H1 (cell line): ENCODE data around the gene FOXC2. TPM values are rescaled to one million over a fixed set of nuclear protein-coding genes. Genes with fewer than 3 reads are reported as not detected.

Experiments used
- CBX5 ChIP-seq: fragments of 300-800, 300-1000 bp; sonication (generic); IDR thresholded peaks from 2 replicates; pipeline ENCODE4 v1.7.1; 2016; ENCODE audit warnings: antibody characterized with exemption, low read length, low read depth
- CREB1 ChIP-seq: IDR thresholded peaks from 2 replicates; pipeline ENCODE4 v1.6.1; 2012; ENCODE audit warnings: inconsistent platforms
- POU5F1 ChIP-seq: IDR thresholded peaks from 2 replicates; pipeline ENCODE4 v1.6.1; 2011; ENCODE audit warnings: low read depth, mild to moderate bottlenecking, low read length, moderate library complexity
- RAD21 ChIP-seq, 2 experiments: IDR thresholded peaks in 1 of 2; conservative IDR thresholded peaks in 1 of 2; 2 replicates each; pipeline ENCODE4 v1.6.1; 2011; ENCODE audit warnings: low read depth in 2 of 2, low read length in 2 of 2, improper control_type of control experiment in 1 of 2, inconsistent platforms in 1 of 2, mild to moderate bottlenecking in 1 of 2, moderate library complexity in 1 of 2
- TAF7 ChIP-seq: optimal IDR thresholded peaks from 2 replicates; pipeline ENCODE3; 2011; ENCODE audit warnings: low read depth, mild to moderate bottlenecking, inconsistent platforms, low read length, moderate library complexity, borderline replicate concordance
- USF2 ChIP-seq: IDR thresholded peaks from 2 replicates; pipeline ENCODE4 v1.6.1; 2011; ENCODE audit warnings: low read length, improper control_type of control experiment
- polyA plus RNA-seq, 7 experiments: library from polyadenylated mRNA; depleted of rRNA in 3 of 7; stranded (reverse) in 5 of 7; unstranded in 2 of 7; fragments of >200 nt in 5 of 7; fragments of 200-250 nt in 2 of 7; gene quantifications; 1 replicate in 5 of 7; 2 replicates in 1 of 7; 4 replicates in 1 of 7; pipeline versions ENCODE4 v1.2.1 to v1.2.3, GENCODE V29; 2011 to 2013; ENCODE audit warnings: missing spikeins in 2 of 7, mixed read lengths in 2 of 7
- total RNA-seq: library from RNA; stranded (reverse); fragmentation: NEBNext Ultra II Directional; extraction: Animal tissue kit (Norgen Biotek cat#: 25700); gene quantifications from 2 replicates; pipeline ENCODE4 v1.2.1, GENCODE V29; 2021

Gene FOXC2
- total and polyA plus RNA-seq, 2 of the 8 experiments (the other 6 are each of a cell fraction or from before 2014, with no cell fraction given), result 0.09 TPM; not detected in 1

DNA sequence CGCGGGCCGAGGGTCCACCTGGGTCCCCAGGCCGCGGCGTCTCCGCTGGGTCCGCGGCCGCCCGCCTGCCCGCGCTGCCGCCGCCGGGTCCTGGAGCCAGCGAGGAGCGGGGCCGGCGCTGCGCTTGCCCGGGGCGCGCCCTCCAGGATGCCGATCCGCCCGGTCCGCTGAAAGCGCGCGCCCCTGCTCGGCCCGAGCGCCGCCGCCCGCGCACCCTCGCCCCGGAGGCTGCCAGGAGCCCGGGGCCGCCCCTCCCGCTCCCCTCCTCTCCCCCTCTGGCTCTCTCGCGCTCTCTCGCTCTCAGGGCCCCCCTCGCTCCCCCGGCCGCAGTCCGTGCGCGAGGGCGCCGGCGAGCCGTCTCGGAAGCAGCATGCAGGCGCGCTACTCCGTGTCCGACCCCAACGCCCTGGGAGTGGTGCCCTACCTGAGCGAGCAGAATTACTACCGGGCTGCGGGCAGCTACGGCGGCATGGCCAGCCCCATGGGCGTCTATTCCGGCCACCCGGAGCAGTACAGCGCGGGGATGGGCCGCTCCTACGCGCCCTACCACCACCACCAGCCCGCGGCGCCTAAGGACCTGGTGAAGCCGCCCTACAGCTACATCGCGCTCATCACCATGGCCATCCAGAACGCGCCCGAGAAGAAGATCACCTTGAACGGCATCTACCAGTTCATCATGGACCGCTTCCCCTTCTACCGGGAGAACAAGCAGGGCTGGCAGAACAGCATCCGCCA is 504 bp downstream of the FOXC2 start (continued):
- TF ChIP-seq RAD21 (IDR thresholded peaks at IDR 0.05 in 1 of 2, conservative IDR thresholded peaks at IDR 0.05 in 1 of 2; ENCODE audit: low read depth in 2 of 2, low read length in 2 of 2), result no peak
- no peak for TF ChIP-seq TAF7
- no peak for TF ChIP-seq CREB1
- no peak for TF ChIP-seq CBX5
- TF ChIP-seq POU5F1, result no peak
- TF ChIP-seq USF2, result no peak
